ENCODE measurements around the gene ABITRAM. TPM values are rescaled to one million over a fixed set of nuclear protein-coding genes. Genes with fewer than 3 reads are reported as not detected.

ABITRAM gene
- total and polyA plus RNA-seq, 11 donors = 8.2 to 17.0 (median 12.9) TPM

DNA sequence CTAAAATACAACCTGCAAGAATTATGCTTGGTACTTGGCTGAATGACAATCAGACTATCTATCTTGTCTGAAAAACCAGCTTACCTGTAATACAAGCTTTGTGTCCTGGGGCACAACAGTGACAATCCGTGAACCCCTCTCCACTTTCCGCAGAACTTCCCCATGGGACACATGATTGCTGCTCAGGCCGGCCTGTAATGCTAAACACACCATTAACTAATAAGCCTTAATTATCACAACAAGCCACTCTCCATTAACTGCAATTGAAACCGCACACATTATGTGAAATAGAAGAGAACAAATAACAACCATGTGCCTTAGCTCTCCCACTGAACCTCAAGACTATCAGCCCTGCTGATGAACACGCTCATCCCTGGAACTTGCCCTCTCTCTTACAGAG, 34.0 kb upstream of the ABITRAM start:
- Histone ChIP-seq H3K27me3 (no peaks in the 10 kb centered on the region), H3K36me3 (peaks cover 0 to 98% (median 96%) of the 10 kb centered on the region in 9 donors), H3K4me1 (no peaks in the 10 kb centered on the region), H3K27ac (no peak overlapping the region), H3K4me3 (no peak overlapping the region), H3K9me3 (no peaks in the 10 kb centered on the region)
- ATAC-seq (no peak), DNase-seq (no peak)
- no peak for TF ChIP-seq POLR2A (IDR thresholded peaks at IDR 0.05)
- TF ChIP-seq, protein P1, sequence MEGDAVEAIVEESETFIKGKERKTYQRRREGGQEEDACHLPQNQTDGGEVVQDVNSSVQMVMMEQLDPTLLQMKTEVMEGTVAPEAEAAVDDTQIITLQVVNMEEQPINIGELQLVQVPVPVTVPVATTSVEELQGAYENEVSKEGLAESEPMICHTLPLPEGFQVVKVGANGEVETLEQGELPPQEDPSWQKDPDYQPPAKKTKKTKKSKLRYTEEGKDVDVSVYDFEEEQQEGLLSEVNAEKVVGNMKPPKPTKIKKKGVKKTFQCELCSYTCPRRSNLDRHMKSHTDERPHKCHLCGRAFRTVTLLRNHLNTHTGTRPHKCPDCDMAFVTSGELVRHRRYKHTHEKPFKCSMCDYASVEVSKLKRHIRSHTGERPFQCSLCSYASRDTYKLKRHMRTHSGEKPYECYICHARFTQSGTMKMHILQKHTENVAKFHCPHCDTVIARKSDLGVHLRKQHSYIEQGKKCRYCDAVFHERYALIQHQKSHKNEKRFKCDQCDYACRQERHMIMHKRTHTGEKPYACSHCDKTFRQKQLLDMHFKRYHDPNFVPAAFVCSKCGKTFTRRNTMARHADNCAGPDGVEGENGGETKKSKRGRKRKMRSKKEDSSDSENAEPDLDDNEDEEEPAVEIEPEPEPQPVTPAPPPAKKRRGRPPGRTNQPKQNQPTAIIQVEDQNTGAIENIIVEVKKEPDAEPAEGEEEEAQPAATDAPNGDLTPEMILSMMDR (IDR thresholded peaks at IDR 0.05) = no peak
- intact Hi-C loops (cut with DNase I) = no loop called here
- WGBS, 4 donors = 92 to 97% (median 95%) methylated on average over 5 of the region's 5 CpGs

DNA sequence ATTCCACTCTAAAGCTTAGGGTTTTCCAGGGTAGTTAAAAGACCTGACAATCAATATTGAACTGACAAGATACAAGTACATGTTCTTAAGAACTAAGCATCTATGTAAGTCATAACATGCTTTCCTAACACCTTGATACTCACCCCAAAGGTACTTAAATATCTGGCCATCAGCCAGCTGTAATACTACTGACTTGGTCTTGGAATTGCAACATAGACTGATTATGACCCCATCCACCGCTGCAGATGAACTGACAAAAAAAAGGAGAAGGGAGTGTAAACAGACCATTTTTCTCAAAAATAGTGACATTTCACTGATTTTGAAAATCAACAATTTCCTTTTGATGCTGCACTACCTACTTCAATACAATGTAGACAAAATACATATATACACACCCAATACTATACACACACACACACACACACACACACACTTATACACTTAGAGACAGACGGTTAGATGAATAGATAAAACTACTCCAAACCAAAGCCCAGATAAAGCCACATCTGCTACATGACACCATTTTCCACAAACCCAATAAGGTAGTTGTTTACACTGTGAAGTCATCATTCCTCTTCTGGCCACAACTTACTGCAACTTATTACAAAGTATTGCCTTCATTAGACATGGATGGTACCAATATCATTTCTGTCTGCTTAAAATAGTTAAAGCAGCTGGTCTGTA, 30.6 kb upstream of the ABITRAM start:
- Histone ChIP-seq H3K27ac (no peak overlapping the region), H3K4me1 (no peaks in the 10 kb centered on the region), H3K4me3 (no peak overlapping the region), H3K27me3 (no peaks in the 10 kb centered on the region), H3K36me3 (peaks cover 0 to 98% (median 94%) of the 10 kb centered on the region in 9 donors), H3K9me3 (no peaks in the 10 kb centered on the region)
- intact Hi-C loops (cut with DNase I) = no loop called here
- 90 to 94% (median 93%) methylated on average over 2 of the region's 2 CpGs for WGBS, 4 donors
- DNase-seq = no peak
- TF ChIP-seq, protein P1 (IDR thresholded peaks at IDR 0.05) = no peak
- no peak for TF ChIP-seq POLR2A (IDR thresholded peaks at IDR 0.05)
- no peak for ATAC-seq

DNA sequence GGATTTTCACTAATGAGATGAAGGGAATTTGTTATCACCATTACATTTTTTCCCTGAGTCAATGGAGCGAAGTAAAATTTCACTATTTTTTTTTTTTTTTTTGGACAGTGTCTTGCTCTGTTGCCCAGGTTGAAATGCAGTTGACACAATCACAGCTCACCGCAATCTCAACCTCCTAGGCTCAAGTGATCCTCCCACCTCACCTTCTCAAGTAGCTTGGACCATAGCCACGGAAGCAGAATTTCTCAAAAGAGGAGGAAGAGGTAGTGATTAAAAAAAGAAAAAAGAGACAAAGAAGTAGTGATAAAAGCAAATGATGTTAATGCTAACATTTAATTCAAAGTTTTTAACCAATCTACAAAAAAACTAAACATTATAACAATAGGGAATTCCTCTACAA, 30.0 kb upstream of the ABITRAM start:
- no peak overlapping the region for H3K4me3 ChIP-seq
- H3K36me3 ChIP-seq = peaks cover 0 to 98% (median 94%) of the 10 kb centered on the region in 9 donors
- no peak for DNase-seq
- H3K27ac ChIP-seq = no peak overlapping the region
- no peaks in the 10 kb centered on the region for H3K9me3 ChIP-seq
- intact Hi-C loops (cut with DNase I) = no loop called here
- no peak for ATAC-seq
- WGBS, 4 donors = 94 to 97% (median 94%) methylated on average over 3 of the region's 3 CpGs
- H3K4me1 ChIP-seq = no peaks in the 10 kb centered on the region
- TF ChIP-seq, protein P1 (IDR thresholded peaks at IDR 0.05) = no peak
- TF ChIP-seq POLR2A (IDR thresholded peaks at IDR 0.05) = no peak
- no peaks in the 10 kb centered on the region for H3K27me3 ChIP-seq

DNA sequence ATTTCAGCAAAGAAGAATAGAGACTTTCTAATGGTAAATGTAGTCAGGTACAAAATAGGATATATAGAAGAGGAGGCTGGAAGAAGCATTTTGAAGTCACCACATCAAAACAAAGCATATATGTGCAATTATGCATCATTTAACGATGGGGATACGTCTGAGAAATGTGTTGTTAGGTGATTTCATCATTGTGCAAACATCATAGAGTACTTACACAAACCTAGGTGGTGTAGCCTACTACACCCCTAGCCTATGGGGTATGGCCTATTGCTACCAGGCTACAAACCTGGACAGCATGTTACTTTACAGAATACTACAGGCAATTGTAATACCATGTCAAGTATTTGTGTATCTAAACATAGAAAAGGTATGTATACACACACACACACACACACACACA, 28.7 kb upstream of the ABITRAM start:
- ATAC-seq (no peak), DNase-seq (no peak)
- H3K4me1 ChIP-seq = no peaks in the 10 kb centered on the region
- H3K36me3 ChIP-seq = peaks cover 0 to 98% (median 94%) of the 10 kb centered on the region in 9 donors
- no peak overlapping the region for H3K4me3 ChIP-seq
- H3K9me3 ChIP-seq = no peaks in the 10 kb centered on the region
- TF ChIP-seq, protein P1 (IDR thresholded peaks at IDR 0.05) = no peak
- no peak for TF ChIP-seq POLR2A (IDR thresholded peaks at IDR 0.05)
- H3K27me3 ChIP-seq = no peaks in the 10 kb centered on the region
- WGBS, 4 donors = 92 to 98% (median 94%) methylated on average over 2 of the region's 2 CpGs
- H3K27ac ChIP-seq = no peak overlapping the region
- intact Hi-C loops (cut with DNase I) = no loop called here
